Lower leg skin (tissue), 3 donors: ENCODE results near the gene RHOXF2B.

Source experiments
- POLR2A ChIP-seq, 2 donors: fragments of 450-650 bp; IDR thresholded peaks; one replicate each; pipeline ENCODE4 v1.6.1; 2016 to 2017; ENCODE audit warnings: antibody characterized with exemption in 2 of 2, mild to moderate bottlenecking in 1 of 2, moderate library complexity in 1 of 2
- TF ChIP-seq, protein P1 (sequence below), 3 donors: fragments of 450-650 bp; IDR thresholded peaks; one replicate each; pipeline ENCODE4 v1.5.1; 2016; ENCODE audit warnings: antibody characterized with exemption in 3 of 3, mild to moderate bottlenecking in 3 of 3, moderate library complexity in 2 of 3

DNA sequence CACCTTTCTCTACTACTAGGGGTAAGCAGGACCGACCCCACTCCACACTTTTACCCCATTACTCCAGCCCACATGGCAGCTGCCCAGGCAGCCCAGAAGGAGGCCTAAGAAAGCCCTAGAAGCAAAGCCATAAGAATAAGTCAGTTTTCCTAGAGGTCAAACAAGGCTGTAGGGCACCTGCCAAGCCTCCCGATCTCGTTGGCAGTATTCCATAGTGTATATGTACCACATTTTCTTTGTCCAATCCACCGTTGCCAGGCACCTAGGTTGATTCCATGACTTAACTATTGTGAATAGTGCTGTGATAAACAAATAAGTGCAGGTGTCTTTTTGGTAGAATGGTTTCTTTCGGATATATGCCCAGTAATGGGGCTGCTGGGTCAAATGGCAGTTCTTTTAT, 54.2 kb downstream of the RHOXF2B start:
- TF ChIP-seq, protein P1, sequence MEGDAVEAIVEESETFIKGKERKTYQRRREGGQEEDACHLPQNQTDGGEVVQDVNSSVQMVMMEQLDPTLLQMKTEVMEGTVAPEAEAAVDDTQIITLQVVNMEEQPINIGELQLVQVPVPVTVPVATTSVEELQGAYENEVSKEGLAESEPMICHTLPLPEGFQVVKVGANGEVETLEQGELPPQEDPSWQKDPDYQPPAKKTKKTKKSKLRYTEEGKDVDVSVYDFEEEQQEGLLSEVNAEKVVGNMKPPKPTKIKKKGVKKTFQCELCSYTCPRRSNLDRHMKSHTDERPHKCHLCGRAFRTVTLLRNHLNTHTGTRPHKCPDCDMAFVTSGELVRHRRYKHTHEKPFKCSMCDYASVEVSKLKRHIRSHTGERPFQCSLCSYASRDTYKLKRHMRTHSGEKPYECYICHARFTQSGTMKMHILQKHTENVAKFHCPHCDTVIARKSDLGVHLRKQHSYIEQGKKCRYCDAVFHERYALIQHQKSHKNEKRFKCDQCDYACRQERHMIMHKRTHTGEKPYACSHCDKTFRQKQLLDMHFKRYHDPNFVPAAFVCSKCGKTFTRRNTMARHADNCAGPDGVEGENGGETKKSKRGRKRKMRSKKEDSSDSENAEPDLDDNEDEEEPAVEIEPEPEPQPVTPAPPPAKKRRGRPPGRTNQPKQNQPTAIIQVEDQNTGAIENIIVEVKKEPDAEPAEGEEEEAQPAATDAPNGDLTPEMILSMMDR (IDR thresholded peaks at IDR 0.05): no peak
- no peak for TF ChIP-seq POLR2A (IDR thresholded peaks at IDR 0.05)
